IPS-18c (cell line): Measurements from ENCODE around the gene RFX1.
"Not testable (repeated sequence)": the region's sequence is repeated elsewhere in the genome, so short reads cannot be mapped to it uniquely, and the experiment has no call there.

Experiments
- H3K4me3 ChIP-seq: 2 replicates; pipeline ENCODE4 v1.7.0; 2013; ENCODE audit warnings: low read depth, mild to moderate bottlenecking, low read length, moderate library complexity; ENCODE audit not compliant: insufficient read depth
- H3K9me3 ChIP-seq: one replicate; pipeline ENCODE4 v1.6.1; 2013; ENCODE audit warnings: mild to moderate bottlenecking, low read length, moderate library complexity; ENCODE audit not compliant: control insufficient read depth, insufficient read depth

The RFX1 gene

DNA sequence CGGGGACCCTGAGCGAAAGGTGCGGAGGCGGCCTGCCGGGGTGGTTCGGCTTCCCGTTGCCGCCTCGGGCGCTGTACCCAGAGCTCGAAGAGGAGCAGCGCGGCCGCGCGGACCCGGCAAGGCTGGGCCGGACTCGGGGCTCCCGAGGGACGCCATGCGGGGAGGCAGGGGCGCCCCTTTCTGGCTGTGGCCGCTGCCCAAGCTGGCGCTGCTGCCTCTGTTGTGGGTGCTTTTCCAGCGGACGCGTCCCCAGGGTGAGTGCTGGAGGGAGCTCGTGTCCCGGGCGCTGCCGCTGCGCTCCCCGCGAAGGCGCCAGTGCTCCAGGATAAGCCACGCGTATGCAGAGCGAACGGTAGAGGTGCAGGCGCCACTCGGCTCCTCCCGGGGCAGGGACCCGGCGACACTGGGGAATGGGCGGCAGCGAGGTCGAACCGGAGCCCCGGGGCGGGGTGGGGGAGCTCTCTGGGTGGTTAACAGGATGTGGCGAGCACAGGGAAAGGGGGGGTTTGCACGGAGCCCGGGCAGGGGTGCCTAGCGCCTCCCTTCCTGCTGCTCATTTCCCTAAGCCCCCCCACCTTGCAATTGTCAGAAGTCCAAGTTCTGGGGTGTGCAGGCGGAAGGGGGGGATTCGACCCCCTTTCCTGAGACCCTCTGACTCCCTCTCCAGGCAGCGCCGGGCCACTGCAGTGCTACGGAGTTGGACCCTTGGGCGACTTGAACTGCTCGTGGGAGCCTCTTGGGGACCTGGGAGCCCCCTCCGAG is 25.8 kb upstream of the RFX1 start, which contains the start of gene IL27RA:
Gene IL27RA, plus strand, starts transcription at position 44 of the 762 bp plus-strand sequence. Its CDS starts 111 bp downstream, at position 155.
- peaks cover 4% of the 10 kb centered on the region for H3K9me3 ChIP-seq
- peak within 1 kb of the TSS; percentile 94 for H3K4me3 ChIP-seq

DNA sequence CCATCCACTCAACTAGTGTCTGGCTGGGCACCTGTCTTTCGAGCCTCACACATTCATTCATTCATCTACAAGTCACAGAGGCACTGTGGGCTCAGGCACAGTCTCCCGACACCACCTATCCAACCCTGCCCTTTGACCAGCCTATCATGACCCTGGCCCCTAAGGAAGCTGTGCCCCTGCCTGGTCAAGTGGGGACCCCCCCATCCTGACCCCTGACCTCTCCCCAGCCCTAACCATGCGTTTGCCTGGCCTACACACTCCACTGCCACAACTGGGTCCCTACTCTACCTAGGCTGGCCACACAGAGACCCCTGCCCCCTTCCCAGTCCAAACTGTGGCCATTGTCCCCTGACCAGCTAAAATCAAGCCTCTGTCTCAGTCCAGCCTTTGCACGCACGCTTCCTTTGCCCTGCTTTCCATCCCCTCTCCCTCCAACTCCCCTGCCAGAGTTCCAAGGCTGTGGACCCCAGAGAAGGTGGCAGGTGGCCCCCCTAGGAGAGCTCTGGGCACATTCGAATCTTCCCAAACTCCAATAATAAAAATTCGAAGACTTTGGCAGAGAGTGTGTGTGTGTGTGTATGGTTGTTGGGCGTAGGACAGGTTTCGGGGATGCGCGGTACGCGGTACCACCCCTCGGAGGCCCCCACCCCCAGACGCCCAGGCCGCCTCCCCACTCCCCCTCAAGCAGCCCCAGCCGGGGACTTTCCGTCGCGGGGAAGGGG is 25.0 kb upstream of the RFX1 start:
- Histone ChIP-seq H3K4me3 (peak overlapping the region; percentile 94; the same call in 1 of the 2 replicates), H3K9me3 (peaks cover 4% of the 10 kb centered on the region)

DNA sequence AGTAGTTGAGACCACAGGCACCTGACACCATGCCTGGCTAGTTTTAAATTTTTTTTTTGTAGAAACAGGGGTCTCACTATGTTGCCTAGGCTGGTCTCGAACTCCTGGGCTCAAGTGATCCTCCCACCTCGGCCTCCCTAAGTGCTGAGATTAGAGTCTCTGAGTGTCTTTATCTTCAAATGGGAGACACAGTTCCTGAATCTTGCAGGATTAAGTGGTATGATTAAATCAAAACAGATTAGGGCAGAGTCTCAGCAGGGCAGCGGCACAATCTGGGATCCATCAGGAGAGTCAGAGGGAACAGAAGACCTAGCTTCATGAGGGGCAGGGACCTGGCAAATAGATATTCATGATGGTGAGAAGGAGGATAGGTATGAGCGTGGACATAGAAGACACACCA is 22.8 kb upstream of the RFX1 start:
- Histone ChIP-seq H3K9me3 (peaks cover 4% of the 10 kb centered on the region), H3K4me3 (no peak overlapping the region)

DNA sequence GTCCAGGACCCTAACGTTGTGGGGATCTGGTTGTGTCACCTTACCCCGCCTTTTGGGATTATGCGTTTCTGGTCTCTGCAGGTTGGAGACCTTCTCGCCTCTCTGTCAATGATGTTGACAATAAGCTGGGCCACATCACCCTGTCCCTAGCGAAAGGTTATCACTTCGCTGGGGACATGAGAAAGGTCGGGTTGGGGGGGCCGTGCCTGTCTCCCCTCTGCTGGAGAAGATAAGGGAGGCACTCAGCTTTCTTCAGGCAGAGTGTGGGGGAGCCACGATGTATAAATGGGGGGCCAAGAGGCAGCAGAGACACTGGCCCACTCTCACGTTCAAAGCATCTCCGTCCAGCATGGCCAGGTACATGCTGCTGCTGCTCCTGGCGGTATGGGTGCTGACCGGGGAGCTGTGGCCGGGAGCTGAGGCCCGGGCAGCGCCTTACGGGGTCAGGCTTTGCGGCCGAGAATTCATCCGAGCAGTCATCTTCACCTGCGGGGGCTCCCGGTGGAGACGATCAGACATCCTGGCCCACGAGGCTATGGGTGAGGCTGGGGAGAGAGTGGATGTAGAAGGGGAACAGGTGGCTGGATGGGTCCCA is 21.8 kb upstream of the RFX1 start, which contains the start of gene RLN3:
Gene RLN3, plus strand, starts transcription at position 293 of the 595 bp plus-strand sequence. Its CDS starts 57 bp downstream, at position 350.
- H3K9me3 ChIP-seq, result peaks cover 4% of the 10 kb centered on the region

DNA sequence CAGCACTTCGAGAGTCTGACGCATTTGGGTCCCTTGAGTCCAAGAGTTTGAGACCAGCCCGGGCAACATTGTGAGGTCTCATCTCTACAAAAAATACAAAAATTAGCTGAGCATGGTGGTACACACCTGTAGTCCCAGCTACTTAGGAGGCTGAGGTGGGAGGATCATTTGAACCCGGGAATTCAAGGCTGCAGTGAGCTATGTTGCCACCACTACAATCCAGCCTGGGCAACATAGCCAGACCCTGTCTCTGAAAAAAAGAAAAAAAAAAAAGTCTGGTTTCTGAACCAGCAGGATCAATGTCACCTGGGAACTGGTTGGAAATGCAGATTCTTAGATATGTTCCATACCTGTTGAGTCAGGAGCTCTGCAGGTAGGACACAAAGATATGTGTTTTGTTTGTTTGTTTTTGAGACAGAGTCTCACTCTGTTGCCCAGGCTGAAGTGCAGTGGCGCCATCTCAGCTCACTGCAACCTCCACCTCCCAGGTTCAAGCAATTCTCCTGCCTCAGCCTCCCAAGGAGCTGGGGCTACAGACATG is 20.6 kb upstream of the RFX1 start:
- H3K4me3 ChIP-seq, H3K9me3 ChIP-seq: not testable (repeated sequence)

More for the DNA sequence above, 21.8 kb upstream of the RFX1 start, which contains the start of gene RLN3:
- H3K4me3 ChIP-seq, result no peak within 1 kb of the TSS

DNA sequence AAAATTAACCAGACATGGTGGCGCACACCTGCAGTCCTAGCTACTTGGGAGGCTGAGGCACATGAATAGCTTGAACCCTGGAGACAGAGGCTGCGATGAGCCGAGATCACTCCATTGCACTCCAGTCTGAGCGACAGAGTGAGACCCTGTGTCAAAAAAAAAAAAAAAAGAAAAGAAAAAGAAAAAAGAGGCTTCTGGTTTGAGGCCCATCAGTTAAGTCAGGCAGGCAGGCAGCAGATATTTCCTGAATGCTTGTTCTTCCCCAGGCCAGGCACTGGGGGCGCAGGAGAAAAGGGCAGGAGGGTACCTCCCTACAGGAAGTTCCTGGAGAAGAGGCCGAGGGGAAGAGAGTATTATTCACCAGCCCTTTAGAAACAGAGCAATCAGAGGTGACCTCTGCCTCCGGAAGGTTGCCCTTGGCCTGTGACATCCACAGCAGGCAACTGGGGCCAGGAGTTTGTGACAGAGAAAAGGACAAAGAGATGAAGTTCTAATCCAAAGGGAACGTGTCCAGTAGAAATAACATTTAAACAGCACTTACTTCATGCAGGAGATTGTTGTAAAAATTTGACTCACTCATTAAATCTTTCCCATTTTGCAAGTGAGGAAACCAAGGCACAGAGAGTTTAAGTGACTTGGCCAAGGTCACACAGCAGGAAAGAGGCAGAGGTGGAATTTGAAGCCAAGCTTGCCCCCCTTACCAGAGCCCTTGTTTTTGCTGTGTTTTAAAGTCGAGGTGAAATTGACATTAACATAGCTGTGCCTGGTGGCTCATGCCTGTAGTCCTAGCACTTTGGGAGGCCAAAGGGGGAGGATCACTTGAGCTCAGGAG is 17.5 kb upstream of the RFX1 start:
- Histone ChIP-seq H3K4me3 (no peak overlapping the region), H3K9me3 (no peaks in the 10 kb centered on the region)

DNA sequence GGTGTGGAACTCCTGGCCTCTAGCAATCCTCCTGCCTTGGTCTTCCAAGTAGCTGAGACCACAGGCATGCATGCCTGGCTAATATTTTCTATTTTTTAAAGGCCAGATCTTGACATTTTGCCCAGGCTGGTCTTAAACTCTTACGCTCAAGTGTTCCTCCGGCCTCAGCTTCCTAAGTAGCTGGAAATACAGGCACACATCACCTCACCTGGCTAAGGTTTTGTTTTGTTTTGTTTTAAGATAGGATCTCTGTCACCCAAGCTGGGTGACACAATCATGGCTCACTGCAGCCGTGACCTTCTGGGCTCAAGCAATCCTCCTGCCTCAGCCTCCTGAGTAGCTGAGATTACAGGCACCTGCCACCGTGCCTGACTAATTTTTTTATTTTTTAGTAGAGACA is 16.3 kb upstream of the RFX1 start:
- Histone ChIP-seq H3K4me3 (no peak overlapping the region), H3K9me3 (no peaks in the 10 kb centered on the region)

DNA sequence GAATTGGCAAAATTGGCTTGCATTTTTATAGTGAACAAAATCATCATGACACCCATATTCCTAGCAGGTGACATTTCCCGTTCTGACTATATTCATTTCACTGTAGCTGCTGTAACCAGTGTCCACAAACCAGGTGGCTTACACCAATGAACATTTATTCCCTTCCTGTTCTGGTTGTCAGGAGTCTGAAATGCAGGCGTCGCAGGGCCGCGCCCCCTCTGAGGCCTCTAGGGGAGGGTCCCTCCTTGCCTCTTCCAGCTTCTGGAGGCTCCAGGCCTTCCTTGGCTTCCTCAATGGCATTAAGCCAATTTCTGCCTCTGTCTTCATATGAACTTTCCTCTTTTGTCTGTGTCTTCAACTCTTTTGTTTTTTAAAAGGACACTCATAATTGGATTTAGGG is 15.4 kb upstream of the RFX1 start:
- Histone ChIP-seq H3K4me3 (no peak overlapping the region), H3K9me3 (no peaks in the 10 kb centered on the region)

DNA sequence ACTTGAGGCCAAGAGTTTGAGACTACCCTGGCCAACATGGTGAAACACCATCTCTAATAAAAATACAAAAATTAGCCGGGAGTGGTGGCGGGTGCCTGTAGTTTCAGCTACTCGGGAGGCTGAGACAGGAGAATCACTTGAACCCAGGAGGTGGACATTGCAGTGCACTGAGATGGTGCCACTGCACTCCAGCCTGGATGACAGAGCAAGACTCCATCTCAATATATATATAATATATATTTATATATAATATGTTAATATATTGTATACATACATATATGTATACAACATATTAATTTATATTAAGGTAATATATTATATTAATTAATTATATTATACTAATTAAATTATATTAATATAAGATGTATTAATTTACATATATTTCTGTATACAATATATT is 13.6 kb upstream of the RFX1 start:
- not testable (repeated sequence) for H3K4me3 ChIP-seq, H3K9me3 ChIP-seq

DNA sequence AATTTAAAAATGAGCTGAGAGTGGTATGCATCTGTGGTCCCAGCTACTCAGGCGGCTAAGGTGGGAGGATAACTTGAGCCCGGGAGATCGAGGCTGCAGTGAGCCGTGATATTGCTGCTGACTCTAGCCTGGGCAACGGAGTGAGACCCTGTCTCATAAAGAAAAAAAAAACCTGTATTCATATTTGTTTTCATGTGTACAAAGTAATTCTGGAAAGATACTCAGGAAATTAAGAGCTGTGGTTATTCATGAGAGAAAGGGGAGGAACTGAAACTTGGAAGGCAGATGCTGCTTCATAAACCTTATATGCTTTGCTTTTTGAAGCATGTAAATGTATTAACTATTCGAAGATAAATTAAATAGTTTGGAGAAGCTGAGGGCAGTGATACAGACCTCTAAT is 13.0 kb upstream of the RFX1 start:
- Histone ChIP-seq H3K9me3 (no peaks in the 10 kb centered on the region), H3K4me3 (no peak overlapping the region)

DNA sequence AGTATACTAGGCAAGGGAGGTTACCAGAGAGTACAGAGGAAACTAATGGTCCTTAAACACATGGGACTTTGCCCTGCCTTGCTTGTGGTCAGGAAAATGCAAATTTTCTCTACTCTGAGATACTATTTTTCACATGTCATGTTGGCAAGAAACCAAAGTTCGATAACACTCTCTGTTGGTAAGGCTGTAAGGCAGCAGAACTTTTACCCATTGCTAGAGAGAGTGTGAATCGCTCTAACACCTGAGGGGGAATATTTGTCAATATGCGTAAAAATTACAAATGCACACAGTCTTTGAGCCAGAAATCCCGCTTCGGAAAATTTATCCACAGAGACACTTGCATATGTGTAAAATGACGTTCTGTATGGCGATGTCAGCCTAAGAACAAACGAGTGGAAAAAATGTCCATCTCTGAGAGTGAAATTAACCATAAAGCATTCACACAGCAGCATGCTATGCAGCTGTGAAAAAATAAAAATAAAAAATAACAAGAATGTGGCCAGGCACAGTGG is 9.5 kb upstream of the RFX1 start:
- Histone ChIP-seq H3K9me3 (no peaks in the 10 kb centered on the region), H3K4me3 (no peak overlapping the region)

DNA sequence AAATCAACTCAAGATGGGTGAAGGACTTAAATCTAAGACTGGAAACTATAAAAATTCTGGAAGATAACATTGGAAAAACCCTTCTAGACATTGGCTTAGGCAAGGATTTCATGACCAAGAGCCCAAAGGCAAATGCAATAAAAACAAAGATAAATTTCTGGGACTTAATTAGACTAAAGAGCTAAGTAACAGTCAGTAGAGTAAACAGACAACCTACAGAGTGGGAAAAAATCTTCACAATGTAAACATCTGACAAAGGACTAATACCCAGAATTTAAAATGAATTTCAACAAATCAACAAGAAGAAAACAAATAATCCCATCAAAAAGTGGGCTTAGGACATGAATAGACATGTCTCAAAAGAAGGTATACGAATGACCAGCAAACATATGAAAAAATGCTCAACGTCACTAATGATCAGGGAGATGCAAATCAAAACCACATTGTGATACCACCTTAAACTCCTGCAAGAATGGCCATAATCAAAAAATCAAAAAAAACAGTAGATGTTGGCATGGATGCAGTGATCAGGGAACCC is 6.3 kb upstream of the RFX1 start:
- Histone ChIP-seq H3K4me3 (no peak overlapping the region), H3K9me3 (no peaks in the 10 kb centered on the region)

DNA sequence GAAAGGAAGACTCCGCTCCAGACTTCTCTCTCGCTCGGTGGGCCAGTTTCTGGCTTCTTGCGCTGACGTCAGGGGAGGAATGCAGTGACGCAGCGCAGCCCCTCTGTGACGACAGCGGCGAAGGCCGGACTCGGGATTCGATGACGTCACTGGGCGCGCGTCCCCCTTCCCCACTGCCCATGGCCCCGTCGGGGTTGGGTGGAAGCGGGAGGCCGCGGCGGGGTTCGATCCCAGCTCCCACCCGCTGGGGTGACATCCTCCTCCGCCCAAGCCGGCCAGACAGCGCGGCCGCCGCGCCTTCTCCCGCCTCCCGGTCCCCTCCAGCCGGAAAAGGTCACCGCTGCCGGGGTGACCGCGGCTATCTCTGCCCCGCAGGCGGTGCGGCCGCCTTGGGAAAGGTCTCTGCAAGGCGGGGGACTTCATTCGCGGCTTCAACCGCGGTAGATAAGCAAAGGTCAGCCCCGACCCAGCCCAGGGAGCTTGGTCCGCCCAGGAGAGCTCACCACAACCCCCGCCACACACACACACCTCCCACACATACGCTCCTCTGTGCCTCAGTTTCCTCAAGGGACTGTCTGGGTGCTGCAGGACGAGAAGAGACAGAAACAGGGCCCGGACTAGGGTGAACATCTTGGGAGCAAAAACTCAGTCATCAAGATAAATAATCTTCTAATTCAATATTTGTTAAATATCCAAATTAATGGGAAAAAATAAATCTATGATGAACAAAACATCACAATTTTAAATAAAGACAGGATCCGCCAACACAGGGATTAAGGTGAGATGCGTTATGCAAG is 844 bp upstream of the RFX1 start:
- Histone ChIP-seq H3K9me3 (no peaks in the 10 kb centered on the region), H3K4me3 (peak overlapping the region; percentile 81)

DNA sequence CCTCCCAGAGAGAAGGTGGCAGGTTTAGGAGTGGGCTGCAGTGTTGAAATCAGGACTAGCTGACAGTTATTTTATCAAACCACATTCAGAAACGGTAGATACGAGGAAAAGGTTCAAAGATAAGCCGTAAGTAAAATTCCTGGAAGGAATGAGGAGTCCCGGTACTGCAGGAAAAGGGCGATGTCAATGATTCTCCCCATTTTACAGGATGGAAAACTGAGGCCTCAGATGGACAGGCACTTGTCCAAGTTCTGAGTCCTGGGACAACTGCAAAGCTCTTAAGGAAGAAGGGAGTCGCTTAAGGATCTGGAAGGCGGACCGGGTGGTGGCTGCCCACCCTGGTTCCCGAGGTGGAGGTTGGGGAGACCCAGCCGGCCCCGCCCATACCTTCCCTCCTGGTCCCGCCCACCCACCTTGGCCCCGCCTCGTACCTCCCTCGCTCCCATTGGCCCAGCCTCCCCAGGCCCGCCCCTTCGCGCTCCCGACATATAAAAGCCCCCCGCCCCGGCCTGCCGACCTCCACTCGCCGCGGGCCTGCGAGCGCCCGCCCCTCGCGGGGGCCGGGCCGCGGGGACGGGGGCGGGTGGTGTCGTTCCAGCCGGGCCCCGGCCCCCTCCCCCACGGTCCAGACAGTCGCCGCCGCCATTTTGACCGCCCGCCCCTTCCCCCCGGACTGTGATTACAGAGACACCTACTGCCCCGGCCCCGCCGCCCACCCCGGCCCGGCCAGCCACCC is 603 bp downstream of the RFX1 start:
- Histone ChIP-seq H3K9me3 (no peaks in the 10 kb centered on the region), H3K4me3 (peak overlapping the region; percentile 81)

DNA sequence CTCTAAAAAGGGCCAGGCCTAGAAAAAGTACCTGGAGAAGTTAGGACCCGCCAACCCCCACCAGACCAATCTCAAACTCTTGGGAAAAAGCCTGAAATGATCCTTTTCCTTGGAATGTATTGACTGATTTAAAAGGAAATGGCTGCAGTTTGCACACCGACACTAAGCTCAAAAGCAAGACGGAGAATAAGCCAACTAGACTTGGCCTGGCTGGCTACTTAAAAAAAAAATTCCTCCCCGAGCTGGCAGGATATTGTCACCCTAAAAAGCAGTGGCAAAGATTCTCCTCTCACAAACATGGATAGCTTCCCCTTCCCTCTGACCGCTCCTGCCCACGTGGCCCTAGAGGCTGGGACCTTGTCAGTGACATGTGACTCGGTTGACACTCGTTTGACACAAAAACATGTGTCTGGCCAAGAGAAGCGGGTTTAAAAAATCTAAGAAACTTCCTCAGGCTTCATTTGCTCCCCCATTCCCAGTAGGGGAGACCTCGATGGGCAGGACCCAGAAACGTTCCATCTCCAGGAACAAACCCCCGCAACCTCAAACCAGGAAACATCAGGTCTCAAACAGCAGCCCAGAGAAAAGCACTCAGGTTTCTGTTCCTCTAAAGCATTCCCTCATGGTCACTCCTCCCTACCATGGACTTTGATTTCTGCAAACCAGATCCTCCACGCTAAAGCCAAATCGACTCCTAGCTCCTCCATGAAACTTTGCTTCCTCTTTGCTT is 1.3 kb downstream of the RFX1 start:
- no peak overlapping the region for H3K4me3 ChIP-seq

More for the DNA sequence above, 1.3 kb downstream of the RFX1 start:
- no peaks in the 10 kb centered on the region for H3K9me3 ChIP-seq
